HG02588 (cell line): ENCODE data around the gene ROCK2.

Experiments used
- ATAC-seq: cut with Tn5 transposase; IDR thresholded peaks from one replicate; pipeline ENCODE4 v1.9.1; 2021; ENCODE audit warnings: mild to moderate bottlenecking, moderate library complexity; ENCODE audit not compliant: unreplicated experiment

The ROCK2 gene

DNA sequence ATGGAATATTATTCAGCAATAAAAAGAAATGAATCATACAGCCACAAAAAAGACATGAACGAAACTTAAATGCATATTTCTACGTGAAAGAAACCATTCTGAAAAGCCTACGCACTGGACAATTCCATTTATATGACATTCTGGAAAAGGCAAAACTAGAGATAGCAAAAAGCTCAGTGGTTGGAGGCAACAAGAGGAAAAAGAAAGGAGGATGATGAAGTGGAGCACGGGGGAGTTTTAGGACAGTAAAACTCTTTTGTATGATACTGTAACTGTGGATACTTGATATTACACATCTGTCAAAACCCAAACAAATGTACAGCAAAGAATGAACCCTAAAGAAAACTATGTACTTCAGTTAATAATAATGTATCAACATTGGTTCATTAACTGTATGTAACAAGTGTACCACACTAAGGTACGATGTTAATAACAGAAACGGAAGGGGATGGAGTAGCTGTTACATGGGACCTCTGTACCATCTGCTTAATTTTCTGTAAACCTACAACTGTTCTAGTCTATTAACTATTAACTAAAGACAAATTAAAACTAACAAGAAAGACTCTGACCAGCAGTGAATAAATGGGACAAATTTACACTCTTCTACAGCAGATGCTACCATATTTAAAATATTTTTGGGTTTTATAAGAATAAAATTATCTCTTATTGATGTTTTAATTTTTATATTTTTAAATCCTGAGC is 31.5 kb downstream of the ROCK2 start:
- ATAC-seq: no peak

DNA sequence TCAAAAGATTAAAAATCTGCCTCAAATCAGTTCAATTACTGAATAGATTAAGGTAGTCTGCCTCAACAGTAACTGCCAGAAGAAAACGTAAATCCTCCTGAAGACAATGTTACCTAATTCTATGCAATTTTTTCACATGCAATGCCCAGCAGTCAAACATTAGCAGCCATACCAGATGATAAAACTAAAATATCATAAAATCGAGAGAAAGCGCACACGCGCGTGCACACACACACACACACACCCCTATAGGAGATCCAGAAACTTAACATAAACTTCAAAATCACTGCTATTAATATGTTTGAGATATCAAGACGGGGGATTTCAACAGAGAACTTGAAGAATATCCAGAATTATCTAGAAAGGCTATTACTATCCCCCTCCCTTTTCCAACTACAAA is 32.9 kb downstream of the ROCK2 start:
- no peak for ATAC-seq

DNA sequence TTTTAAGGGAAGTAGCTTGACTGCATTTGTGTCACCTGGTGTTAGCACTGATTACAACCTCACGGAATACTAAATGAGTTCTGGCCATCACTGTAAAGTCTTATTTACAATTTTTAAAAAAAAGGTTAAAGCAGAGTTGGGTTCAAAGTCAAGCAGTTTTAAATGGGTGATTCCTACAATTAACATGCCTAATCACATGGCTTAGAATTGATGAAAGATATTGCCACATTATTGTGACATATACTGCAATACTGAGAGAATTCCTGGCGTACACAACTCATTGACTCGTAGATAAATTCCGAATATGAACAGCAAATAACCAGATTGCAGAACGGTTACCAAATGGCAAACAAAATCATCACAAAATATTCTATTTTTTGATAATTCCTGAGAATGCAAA is 34.2 kb downstream of the ROCK2 start:
- no peak for ATAC-seq

DNA sequence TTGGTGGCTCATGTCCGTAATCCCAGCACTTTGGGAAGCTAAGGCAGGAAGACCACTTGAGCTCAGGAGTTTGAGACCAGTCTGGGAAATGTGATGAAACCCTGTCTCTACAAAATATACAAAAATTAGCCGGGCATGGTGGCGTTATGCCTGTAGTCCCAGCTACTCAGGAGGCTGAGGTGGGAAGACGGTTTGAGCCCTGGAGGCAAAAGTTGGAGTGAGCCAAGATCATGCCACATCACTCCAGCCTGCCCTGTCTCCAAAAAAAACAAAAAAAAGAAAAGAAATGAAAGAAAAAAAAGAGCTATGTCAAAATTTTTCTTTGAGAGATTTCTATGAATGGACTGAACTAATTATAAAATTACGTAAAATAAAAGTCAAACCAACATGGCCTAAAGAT is 34.7 kb downstream of the ROCK2 start:
- no peak for ATAC-seq

DNA sequence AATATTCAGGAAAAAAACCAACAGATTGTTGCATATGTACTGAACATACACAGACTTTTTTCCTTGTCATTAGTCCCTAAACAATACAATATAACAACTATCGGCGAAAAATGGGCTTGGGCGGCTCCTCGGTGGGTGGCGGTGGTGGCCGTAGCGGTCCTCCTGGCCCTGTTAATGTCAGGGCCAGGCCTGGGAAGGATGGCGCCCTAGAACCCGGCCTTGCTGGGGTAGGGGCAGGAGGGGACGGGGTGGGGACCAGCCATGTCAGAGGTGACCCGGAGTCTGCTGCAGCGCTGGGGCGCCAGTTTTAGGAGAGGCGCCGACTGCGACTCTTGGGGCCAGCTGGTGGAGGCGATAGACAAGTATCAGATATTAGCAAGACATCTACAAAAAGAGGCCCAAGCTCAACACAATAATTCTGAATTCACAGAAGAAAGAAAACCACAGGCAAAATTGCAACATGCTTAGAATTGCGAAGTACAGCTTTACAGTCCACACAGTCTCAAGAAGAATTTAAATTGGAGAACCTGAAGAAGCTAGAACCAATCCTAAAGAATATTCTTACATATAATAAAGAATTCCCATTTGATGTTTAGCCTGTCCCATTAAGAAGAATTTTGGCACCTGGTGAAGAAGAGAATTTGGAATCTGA is 36.5 kb downstream of the ROCK2 start:
- ATAC-seq: no peak

DNA sequence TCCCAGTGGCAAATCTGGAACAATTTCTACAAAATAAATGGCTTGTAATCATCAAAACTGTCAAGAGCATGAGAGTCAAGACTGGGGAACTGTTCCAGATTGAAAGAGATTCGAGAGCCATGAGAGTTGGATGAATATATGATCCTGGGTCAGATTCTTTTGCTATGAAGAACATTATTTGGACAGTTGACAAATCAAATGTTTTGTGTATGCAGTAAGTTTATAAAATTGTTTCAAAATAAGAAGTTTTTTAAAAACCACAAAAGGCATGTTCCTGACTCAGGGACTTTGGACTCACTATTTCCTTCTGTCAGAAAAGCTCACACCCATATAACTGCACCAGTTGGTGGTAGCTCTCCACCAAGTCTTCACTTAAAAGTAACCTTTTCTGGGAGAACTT is 38.5 kb downstream of the ROCK2 start:
- ATAC-seq: no peak

DNA sequence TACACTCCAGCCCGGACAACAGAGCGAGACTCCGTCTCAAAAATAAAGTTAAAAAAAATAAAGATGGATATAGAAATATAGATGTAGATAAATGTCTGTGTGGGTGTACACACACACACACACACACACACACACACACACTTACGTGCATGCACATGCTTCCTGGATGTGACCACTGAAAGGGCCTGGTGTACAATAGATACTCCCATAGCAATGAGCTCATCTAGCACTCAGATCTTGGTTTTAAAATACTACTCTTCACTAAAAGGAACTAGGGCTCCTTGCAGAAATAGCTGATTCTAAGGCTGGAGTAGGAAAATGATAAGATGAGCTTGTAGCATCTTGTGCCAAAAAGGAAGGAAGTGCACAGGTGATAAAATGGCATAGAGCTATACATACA is 39.1 kb downstream of the ROCK2 start:
- no peak for ATAC-seq

DNA sequence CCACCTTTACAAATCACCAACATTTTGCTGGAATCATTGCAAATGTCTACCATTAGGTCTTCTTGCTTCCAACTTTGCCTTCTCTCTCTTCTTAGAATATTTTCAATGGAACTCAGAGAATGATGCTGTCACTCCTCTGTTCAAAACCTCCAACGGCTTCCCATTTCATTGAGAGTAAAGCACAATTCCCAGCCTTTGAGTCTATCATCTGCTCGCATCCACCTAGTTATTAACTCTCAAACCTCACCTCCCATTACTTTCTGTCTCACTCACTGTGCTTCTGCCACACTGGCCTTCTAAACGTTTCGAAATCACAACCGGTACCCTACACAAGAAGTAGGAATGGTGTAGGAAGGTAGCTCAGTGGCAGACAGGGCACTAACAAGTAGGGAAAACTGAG is 40.0 kb downstream of the ROCK2 start:
- ATAC-seq: no peak

DNA sequence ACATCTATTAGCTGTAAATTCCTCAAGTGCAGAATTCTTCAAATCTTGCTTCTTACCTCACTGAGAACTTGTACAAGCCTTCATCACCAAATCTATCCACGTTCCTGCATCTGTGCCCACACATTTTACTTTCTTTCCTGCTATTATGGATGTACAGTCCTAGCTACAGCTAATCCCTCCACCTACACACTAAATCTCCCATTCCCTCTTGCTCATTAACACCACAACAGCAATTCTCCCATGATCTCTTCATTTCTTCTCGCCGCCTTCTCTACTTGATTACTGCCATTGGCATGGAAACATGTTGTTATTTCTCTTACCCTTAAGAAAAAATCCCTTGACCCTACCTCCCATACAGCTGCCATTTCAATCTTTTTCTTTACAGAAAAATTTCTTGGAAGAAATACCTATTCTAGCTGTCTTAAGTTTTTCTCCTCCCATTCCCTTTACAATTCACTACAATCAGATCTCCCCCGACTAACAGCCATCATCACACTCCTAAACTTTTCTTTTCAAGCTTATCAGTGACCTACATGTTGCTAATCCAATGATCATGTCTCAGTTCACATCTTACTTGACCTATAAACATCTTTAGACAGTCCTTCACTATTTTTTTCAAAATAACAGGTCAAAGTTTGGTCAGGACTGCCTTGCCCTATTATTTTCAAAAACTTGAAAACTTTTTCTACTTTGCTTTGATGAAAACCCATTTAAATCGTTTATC is 41.0 kb downstream of the ROCK2 start:
- no peak for ATAC-seq

DNA sequence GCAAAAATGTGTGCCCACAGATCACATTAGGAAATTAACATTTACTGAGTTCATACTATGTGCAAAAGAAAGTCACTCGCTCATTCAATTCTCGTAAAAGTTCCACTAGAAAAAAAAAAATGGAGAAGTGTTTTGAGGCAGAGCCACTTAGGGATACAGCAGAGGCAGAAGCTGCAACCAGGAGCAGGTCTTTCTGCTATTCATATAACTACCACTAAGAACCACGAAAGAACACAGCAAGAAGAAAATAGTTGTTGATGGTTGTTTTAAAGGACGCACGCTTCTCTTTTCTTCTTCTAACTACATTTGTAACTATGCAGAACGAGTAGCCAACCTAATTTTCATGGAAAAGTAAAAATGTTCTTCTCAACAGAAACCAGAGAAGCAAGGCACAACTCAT is 45.0 kb downstream of the ROCK2 start:
- ATAC-seq: no peak

DNA sequence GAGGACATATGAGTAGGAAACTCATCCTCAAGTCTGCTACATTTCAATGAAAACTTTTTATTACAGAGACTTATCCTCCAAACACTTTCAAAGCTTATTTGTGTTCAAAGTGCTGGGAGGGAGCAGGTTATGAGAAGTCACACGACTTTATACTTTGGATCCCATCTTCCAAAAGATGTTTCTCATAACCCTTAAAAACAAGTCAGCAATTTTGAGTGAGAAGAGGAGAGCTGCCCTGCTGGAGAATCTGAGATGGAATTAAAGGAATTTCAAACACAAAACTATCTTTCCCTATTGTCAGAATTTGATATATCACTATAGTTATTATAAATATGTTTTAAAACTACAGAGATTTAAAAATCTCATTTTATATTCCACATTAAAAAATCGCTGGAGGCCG is 45.8 kb downstream of the ROCK2 start:
- ATAC-seq: no peak

DNA sequence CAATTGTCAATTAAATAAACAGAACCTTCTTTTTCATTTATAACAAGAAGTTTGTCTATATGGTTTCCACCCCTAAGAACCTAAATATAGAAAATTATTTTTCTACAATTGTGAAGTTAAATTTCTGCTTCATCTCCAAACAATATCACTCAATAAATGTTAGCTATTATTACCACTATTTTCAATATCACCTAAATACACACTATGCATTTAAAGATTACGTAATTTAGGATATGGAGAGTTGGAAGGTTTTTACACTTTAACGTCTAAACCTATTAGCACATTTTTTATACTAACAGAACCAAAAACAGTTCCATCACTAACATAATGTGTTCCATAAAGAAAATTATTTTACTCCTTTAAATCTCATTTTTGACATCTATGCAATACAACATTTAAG is 48.0 kb downstream of the ROCK2 start:
- no peak for ATAC-seq

DNA sequence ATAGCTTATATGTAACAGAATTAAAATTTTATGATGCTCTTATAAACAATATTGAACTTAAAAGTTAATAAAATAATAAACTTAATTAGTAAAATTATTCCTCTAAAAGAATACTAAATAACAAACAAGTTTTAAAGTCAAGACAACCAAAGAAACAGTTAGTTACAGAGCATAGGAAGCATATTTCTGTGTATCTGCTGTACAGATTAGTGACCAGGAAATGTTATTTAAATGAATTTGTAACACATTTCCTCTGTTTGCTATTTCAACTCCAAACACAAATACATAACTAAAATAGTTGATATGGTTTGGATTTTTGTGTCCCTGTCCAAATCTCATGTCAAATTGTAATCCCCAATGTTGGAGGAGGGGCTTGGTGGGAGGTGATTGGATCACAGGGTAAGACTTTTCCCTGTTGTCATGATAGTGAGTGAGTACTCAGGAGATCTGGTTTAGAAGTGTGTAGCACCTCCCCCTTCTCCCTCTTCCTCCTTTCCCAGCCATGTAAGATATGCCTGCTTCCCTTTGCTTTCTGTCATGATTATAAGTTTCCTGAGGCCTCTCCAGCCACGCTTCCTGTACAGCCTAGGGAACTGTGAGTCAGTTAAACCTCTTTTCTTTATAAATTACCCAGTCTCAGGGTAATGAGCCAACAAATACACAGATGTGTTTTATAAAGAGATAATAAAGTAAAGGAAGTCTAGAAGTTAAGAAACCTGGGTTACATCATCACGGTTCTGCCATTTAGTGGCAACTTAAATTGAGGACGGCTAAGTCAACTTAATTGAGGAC is 51.8 kb downstream of the ROCK2 start:
- ATAC-seq: no peak

DNA sequence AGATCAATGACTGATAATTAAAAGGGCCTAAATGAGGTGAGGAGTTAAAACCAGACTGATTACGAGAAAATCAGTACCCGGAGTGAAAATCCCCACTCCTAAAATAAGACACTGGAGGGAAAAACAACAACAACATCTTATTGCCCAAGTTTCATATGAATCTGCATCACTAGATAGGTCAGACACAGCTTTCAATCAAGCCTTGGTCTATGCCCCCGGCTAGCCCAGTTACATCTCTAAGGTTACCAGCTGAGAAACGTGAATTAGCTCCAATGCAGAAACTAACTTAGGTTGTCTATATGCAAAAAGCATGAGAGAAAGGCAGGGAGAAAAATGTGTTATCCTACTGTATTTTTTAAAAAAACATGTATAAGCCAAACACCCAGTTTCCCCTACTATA is 53.7 kb downstream of the ROCK2 start:
- no peak for ATAC-seq

DNA sequence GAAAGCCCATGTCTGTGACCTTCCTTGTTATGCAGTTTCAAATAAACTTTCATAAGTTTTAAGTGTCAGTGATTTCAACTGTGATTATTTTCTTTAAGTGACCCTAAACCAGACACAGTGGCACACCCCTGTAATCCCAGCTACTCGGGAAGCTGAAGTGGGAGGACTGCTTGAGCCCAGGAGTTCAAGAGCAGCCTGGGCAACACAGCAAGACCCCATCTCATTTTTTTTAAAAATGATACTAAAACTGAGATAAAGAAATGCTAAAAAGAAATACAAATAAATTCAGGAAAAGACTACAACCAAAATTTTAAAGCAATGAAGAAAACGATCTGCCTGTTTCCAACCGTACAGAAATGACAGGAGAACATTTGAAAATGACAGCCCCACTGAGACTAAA is 54.2 kb downstream of the ROCK2 start:
- ATAC-seq: no peak

DNA sequence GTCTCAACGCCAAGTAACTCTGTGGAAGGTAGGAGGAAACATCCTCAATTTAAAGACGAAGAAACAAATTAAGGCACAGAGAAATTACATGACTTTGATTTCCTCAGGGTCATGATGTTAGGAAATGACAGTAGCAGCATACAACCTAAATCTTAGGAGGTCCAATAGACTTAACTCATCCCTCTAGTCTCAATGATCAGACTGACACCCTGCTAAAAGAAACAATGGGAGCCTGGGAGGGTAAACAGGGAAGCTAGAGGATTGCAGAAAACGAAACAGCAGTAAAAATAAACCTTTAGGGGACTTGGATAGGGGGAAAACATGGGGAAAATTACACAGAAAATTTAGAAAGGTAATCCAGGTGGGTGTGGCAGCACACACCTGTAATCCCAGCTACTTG is 56.0 kb downstream of the ROCK2 start:
- no peak for ATAC-seq

DNA sequence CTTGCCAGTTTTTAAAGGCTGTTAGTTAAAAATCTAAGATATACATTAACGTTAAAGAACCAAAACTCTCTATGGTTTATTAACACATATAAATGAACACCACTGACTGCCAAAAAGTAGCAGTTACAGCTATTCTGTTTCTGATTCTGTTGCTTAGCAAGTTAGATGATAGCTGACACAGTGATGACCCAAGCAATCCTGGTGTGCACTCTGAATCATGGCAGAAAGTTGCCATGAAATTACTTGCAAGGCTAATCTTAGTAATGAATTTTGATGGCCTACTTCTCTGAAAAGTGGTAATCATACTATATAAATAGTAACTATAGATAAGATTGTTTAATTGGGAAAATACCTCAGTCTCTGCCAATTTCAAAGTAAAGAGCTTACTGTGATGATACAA is 57.7 kb downstream of the ROCK2 start:
- no peak for ATAC-seq

DNA sequence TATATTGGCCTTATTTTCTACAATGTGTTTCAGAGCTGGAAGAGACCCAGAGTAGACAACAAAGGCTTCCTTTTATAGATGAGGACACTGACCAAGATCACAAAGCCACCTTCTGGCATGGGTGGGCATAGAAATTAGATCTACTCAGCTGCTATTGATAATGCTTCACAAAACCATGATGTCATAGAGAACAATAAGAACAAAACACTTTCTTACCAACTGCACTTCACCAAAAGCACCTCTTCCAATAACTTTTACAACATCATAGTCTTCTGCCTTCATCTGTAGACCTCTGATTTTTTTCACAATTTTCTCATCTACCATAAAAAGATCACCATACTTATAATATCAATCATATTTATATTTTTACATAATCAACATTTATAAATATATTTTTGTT is 58.1 kb downstream of the ROCK2 start:
- ATAC-seq: no peak

DNA sequence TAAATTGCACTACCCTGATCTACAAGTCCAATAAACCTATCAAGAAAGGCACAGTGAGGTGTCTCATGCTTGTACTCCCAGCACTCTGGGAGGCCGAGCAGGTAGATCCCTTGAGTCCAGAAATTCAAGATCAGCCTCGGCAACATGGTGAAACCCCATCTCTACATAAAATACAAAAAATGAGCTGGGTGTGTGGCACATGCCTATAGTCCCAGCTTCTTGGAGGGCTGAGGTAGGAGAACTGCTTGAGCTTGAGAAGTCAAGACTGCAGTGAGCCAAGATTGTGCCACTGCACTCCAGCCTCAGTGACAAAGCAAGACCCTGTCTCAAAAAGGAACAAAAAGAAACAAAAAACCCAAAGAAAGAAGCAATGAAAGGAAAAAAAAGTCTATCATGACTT is 58.9 kb downstream of the ROCK2 start:
- no peak for ATAC-seq

DNA sequence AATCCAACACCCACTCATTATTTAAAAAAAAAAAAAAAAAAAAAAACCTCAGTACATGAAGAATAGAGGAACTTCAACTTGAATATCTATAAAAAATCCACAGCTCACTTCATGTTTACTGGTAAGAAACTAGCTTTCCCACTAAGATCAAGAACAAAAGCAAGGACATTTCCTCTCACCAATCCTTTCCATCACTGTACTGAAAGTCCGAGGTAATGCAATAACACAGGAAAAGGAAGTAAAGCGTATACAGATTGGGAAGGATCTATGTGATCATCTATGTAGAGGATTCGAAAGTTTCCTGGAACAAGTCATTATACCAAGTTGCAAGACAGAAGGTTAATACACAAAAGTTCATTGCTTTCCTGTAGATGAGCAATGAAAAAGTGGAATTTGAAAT is 63.2 kb downstream of the ROCK2 start:
- ATAC-seq: no peak

DNA sequence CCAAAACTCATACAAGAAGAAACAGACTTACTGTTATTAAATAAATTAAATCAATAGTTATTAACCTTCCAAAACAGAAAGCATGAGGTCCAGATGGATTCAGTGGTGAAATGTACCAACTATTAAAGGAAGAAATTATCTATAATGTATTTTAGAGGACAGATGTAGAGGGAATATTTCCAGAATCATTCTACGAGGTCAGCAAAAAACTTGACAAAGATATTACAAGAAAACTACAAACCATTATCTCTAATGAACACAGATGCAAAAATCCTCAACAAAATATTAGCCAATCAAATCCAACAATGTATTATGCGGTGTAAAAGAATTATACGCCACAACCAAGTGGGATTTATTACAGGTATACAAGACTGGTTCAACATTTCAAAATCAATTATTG is 63.7 kb downstream of the ROCK2 start:
- ATAC-seq: no peak

DNA sequence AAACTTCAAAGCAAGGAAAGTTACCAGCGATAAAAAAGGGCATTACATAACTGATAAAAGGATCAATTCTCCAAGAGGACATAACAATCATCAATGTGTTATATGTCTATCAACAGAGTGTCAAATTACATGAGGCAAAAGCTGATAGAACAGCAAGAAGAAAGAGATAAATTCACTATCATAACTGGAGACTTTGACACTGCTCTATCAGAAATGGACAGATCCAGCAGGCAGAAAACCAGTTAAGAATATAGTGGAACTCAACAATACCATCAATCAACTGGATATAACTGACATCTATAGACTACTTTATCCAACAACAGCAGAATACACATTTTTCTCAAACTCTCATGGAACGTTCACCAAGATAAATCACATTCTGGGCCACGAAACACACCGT is 65.0 kb downstream of the ROCK2 start:
- ATAC-seq: no peak
